HFFc6 (cell line): ENCODE results near the gene HSPA1L. TPM values are rescaled to one million over a fixed set of nuclear protein-coding genes. Genes with fewer than 3 reads are reported as not detected.

Experiments
- DNase-seq: peaks from one replicate; pipeline ENCODE4 v3.0.0-alpha.2; 2018
- H3K27ac Mint-ChIP-seq: 2 replicates; pipeline ENCODE4 v1.8.0; 2020; ENCODE audit warnings: mild to moderate bottlenecking, mixed read lengths
- H3K27me3 Mint-ChIP-seq: 2 replicates; pipeline ENCODE4 v1.8.0; 2021; ENCODE audit warnings: mild to moderate bottlenecking, moderate library complexity, mixed read lengths; ENCODE audit not compliant: insufficient read depth
- H3K36me3 Mint-ChIP-seq: 2 replicates; pipeline ENCODE4 v1.8.0; 2021; ENCODE audit warnings: low read depth, mixed read lengths
- H3K4me1 Mint-ChIP-seq: 2 replicates; pipeline ENCODE4 v1.8.0; 2020; ENCODE audit warnings: low read depth, mixed read lengths
- H3K4me3 Mint-ChIP-seq: 2 replicates; pipeline ENCODE4 v1.8.0; 2020; ENCODE audit warnings: mild to moderate bottlenecking, moderate library complexity, mixed read lengths
- H3K9me3 Mint-ChIP-seq: 2 replicates; pipeline ENCODE4 v1.8.0; 2020; ENCODE audit warnings: mild to moderate bottlenecking, mixed read lengths
- CTCF ChIP-seq: fragments of 200-600 bp; sonication (generic); IDR thresholded peaks from 2 replicates; pipeline ENCODE4 v1.5.0; 2021; ENCODE audit warnings: antibody characterized with exemption, mild to moderate bottlenecking
- total RNA-seq, 6 experiments: library from RNA; stranded (reverse); fragmentation: NEBNext Ultra II Directional; extraction: Animal tissue kit (Norgen Biotek cat#: 25700); gene quantifications; 2 replicates in 1 of 6; 3 replicates in 5 of 6; pipeline ENCODE4 v1.2.3, GENCODE V29; 2021

The HSPA1L gene
- total RNA-seq, 6 experiments from 2014 or later, result 1.2 to 1.9 (median 1.6) TPM

GRCh38 chr6:31799781-31800180 lies 15.3 kb downstream of the HSPA1L start:
- Mint-ChIP-seq H3K27me3 (no peaks in the 10 kb centered on the region), H3K27ac (no peak overlapping the region), H3K4me3 (no peak overlapping the region), H3K4me1 (no peaks in the 10 kb centered on the region), H3K9me3 (no peaks in the 10 kb centered on the region), H3K36me3 (peaks cover 4% of the 10 kb centered on the region; the same call in 1 of the 2 replicates)
- no peak for DNase-seq
- TF ChIP-seq CTCF, result no peak

- Mint-ChIP-seq H3K27me3 (peaks cover 2% of the 10 kb centered on the region; the same call in 1 of the 2 replicates), H3K4me1 (peaks cover 20% of the 10 kb centered on the region), H3K36me3 (peaks cover 14% of the 10 kb centered on the region), H3K4me3 (no peak overlapping the region), H3K27ac (0 out of 2 replicates have a peak overlapping the region, but pooled peaks have one; percentile 7), H3K9me3 (no peaks in the 10 kb centered on the region)
- TF ChIP-seq CTCF, result no peak
- DNase-seq, result no peak
Observed at GRCh38 chr6:31797588-31797987, 17.5 kb downstream of the HSPA1L start.

DNA sequence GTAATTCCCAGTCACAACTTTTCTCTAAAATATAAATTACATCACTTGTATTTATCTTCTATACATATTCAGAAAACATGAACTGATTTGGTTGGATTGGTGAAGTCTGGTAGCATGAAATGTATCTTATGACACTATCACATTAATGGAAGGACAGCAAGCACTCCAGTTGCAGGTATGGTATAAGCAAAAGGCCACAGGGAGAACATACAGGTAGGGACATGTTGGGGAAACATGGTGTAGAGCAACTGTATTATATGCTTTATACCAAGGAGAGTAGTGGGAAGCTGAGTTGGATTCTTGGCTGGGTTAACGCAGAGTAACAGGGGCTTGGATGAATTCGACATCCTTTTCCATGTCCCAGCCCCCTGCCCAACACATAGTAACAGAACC lies 18.1 kb downstream of the HSPA1L start:
- no peak for TF ChIP-seq CTCF
- Mint-ChIP-seq H3K36me3 (peaks cover 20% of the 10 kb centered on the region), H3K27me3 (peaks cover 5% of the 10 kb centered on the region; the same call in 1 of the 2 replicates)

GRCh38 chr6:31795616-31796298 lies 19.3 kb downstream of the HSPA1L start, which contains the start of gene VARS1:
VARS1 (minus strand) TSS chr6:31795752; CDS start chr6:31795217, 535 bp downstream.
- Mint-ChIP-seq H3K27ac (peak within 1 kb of the TSS; percentile 99), H3K9me3 (no peaks in the 10 kb centered on the region), H3K4me3 (peak within 1 kb of the TSS; percentile 86), H3K36me3 (peaks cover 27% of the 10 kb centered on the region), H3K27me3 (peaks cover 5% of the 10 kb centered on the region; the same call in 1 of the 2 replicates), H3K4me1 (peaks cover 35% of the 10 kb centered on the region)
- DNase-seq, result peak; percentile 85
- TF ChIP-seq CTCF, result peak; percentile 88

More for the DNA sequence above, 18.1 kb downstream of the HSPA1L start:
- DNase-seq, result no peak
- Mint-ChIP-seq H3K27ac (0 out of 2 replicates have a peak overlapping the region, but pooled peaks have one; percentile 7), H3K4me1 (peaks cover 26% of the 10 kb centered on the region), H3K9me3 (no peaks in the 10 kb centered on the region), H3K4me3 (no peak overlapping the region)

DNA sequence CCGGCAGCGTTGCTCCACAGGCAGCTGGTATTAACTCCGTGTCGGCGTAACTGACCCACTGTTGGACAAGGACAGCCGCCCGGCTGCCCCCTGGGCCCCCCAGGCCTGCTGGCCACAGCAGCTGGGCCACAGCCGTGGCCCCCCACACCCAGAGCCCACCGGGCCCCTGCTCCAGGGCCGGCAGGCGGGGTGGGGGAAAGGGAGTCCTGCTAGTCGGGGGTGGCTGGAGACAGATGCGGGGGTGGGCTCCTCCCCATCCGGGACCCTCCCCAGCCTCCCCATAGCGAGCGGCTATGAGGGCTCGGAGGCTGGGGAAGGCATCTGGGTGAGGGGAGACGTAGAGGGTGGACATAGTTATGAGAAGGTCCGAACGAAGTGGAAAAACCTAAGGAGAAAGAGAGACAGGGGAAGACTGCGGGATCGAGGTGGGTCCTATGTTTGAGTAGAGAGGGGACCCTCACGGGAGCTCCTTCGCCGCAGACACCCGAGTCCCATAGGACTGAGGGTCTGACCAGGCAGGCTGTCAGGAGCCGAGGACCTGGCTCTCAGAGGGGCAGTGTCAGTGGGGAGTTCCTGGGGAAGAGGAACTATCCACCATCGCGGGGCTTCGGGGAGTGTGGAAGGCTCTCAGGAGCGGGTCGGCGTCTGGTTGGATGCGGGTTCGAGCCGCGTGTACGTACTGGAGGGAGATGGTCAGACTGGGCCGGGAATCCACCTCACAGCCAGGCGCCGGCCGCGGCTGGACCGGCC lies 20.0 kb downstream of the HSPA1L start:
- peak overlapping the region; percentile 86 for H3K4me3 Mint-ChIP-seq
- DNase-seq, result peak; percentile 39

More for the DNA sequence above, 20.0 kb downstream of the HSPA1L start:
- peaks cover 31% of the 10 kb centered on the region for H3K36me3 Mint-ChIP-seq
- H3K27me3 Mint-ChIP-seq, result peaks cover 5% of the 10 kb centered on the region; the same call in 1 of the 2 replicates
- H3K27ac Mint-ChIP-seq, result peak overlapping the region; percentile 99
- TF ChIP-seq CTCF, result no peak
- no peaks in the 10 kb centered on the region for H3K9me3 Mint-ChIP-seq
- peaks cover 38% of the 10 kb centered on the region for H3K4me1 Mint-ChIP-seq
